Suprapubic skin (tissue), 3 donors: ENCODE data around the gene CCSER1.

Experiments
- POLR2A ChIP-seq, 2 donors: fragments of 450-650 bp; IDR thresholded peaks; one replicate each; pipeline ENCODE4 v1.6.1; 2017; ENCODE audit warnings: antibody characterized with exemption in 2 of 2, mild to moderate bottlenecking in 2 of 2, moderate library complexity in 2 of 2
- TF ChIP-seq, protein P1 (sequence below), 2 donors: fragments of 200-600 bp in 1 of 2; fragments of 450-650 bp in 1 of 2; sonication (generic) in 1 of 2; IDR thresholded peaks; one replicate each; pipeline ENCODE4 v1.5.1; 2016 to 2019; ENCODE audit warnings: antibody characterized with exemption in 2 of 2, mild to moderate bottlenecking in 1 of 2, moderate library complexity in 1 of 2

- TF ChIP-seq, protein P1, sequence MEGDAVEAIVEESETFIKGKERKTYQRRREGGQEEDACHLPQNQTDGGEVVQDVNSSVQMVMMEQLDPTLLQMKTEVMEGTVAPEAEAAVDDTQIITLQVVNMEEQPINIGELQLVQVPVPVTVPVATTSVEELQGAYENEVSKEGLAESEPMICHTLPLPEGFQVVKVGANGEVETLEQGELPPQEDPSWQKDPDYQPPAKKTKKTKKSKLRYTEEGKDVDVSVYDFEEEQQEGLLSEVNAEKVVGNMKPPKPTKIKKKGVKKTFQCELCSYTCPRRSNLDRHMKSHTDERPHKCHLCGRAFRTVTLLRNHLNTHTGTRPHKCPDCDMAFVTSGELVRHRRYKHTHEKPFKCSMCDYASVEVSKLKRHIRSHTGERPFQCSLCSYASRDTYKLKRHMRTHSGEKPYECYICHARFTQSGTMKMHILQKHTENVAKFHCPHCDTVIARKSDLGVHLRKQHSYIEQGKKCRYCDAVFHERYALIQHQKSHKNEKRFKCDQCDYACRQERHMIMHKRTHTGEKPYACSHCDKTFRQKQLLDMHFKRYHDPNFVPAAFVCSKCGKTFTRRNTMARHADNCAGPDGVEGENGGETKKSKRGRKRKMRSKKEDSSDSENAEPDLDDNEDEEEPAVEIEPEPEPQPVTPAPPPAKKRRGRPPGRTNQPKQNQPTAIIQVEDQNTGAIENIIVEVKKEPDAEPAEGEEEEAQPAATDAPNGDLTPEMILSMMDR (IDR thresholded peaks at IDR 0.05), result no peak
- TF ChIP-seq POLR2A (IDR thresholded peaks at IDR 0.05), result no peak
Observed at GRCh38 chr4:90215286-90215685, 88.1 kb downstream of the CCSER1 start.
